Neuronal stem cell (in vitro differentiated cells): ENCODE data around the gene FAIM2.

Source experiments
- DNase-seq: peaks from one replicate; pipeline ENCODE4 v3.0.0-alpha.2; 2013; ENCODE audit warnings: low spot score
- H2AFZ ChIP-seq: one replicate; pipeline ENCODE4 v1.6.1; 2013; ENCODE audit warnings: mild to moderate bottlenecking, low read length, inconsistent platforms
- H2AK5ac ChIP-seq: 2 replicates; pipeline ENCODE4 v1.6.1; 2013; ENCODE audit warnings: low read depth, mild to moderate bottlenecking, inconsistent platforms, low read length, moderate library complexity, mixed read lengths
- H2BK120ac ChIP-seq: 2 replicates; pipeline ENCODE4 v1.6.1; 2013; ENCODE audit warnings: low read depth, mild to moderate bottlenecking, inconsistent platforms, low read length, moderate library complexity, mixed read lengths
- H2BK12ac ChIP-seq: one replicate; pipeline ENCODE4 v1.6.1; 2013; ENCODE audit warnings: low read length, inconsistent platforms
- H2BK15ac ChIP-seq: 2 replicates; pipeline ENCODE4 v1.6.1; 2013; ENCODE audit warnings: mild to moderate bottlenecking, low read length, inconsistent platforms, mixed read lengths
- H2BK5ac ChIP-seq: one replicate; pipeline ENCODE4 v1.6.1; 2013; ENCODE audit warnings: inconsistent platforms, mild to moderate bottlenecking, low read length, moderate library complexity
- H3K14ac ChIP-seq: one replicate; pipeline ENCODE4 v1.6.1; 2013; ENCODE audit warnings: low read length, inconsistent platforms
- H3K18ac ChIP-seq: 2 replicates; pipeline ENCODE4 v1.6.1; 2013; ENCODE audit warnings: low read length, inconsistent platforms
- H3K23ac ChIP-seq: 2 replicates; pipeline ENCODE4 v1.6.1; 2013; ENCODE audit warnings: low read depth, mild to moderate bottlenecking, mixed read lengths, low read length, inconsistent platforms; ENCODE audit not compliant: poor library complexity
- H3K27ac ChIP-seq: replicated peaks from 3 replicates; pipeline ENCODE4 v1.5.1; 2013; ENCODE audit warnings: low read length, inconsistent platforms
- H3K27me3 ChIP-seq, 3 experiments: 2 replicates each; pipeline ENCODE4 v1.6.1; 2013; ENCODE audit warnings: low read length in 3 of 3, mild to moderate bottlenecking in 2 of 3, inconsistent platforms in 1 of 3, low read depth in 1 of 3, mixed read lengths in 1 of 3, moderate library complexity in 1 of 3; ENCODE audit not compliant: control insufficient read depth in 3 of 3, insufficient read depth in 3 of 3
- H3K36me3 ChIP-seq, 2 donors: replicated peaks in 1 of 2; 2 replicates each; pipeline ENCODE4 v1.6.1; 2013; ENCODE audit warnings: low read length in 2 of 2; ENCODE audit not compliant: control insufficient read depth in 2 of 2, insufficient read depth in 2 of 2
- H3K4ac ChIP-seq: 2 replicates; pipeline ENCODE4 v1.6.1; 2013; ENCODE audit warnings: inconsistent platforms, mild to moderate bottlenecking, low read length, moderate library complexity
- H3K4me1 ChIP-seq, 2 donors: 1 replicate in 1 of 2; 2 replicates in 1 of 2; pipeline ENCODE4 v1.6.1; 2013; ENCODE audit warnings: low read length in 2 of 2, low read depth in 1 of 2; ENCODE audit not compliant: control insufficient read depth in 2 of 2, insufficient read depth in 1 of 2
- H3K4me2 ChIP-seq: one replicate; pipeline ENCODE4 v1.6.1; 2013; ENCODE audit warnings: mild to moderate bottlenecking, low read length, inconsistent platforms; ENCODE audit not compliant: insufficient read depth, poor library complexity, severe bottlenecking
- H3K4me3 ChIP-seq, 2 donors: 2 replicates each; pipeline ENCODE4 v1.5.1; 2013; ENCODE audit warnings: low read length in 2 of 2, mild to moderate bottlenecking in 2 of 2, inconsistent platforms in 1 of 2, moderate library complexity in 1 of 2
- H3K79me1 ChIP-seq: one replicate; pipeline ENCODE4 v1.6.1; 2013; ENCODE audit warnings: low read depth, mild to moderate bottlenecking, inconsistent platforms, low read length, moderate library complexity
- H3K9ac ChIP-seq: one replicate; pipeline ENCODE4 v1.6.1; 2013; ENCODE audit warnings: mild to moderate bottlenecking, low read depth, low read length, inconsistent platforms; ENCODE audit not compliant: poor library complexity
- H3K9me3 ChIP-seq, 2 donors: replicated peaks in 1 of 2; 2 replicates each; pipeline versions ENCODE3 to v1.6.1; 2013; ENCODE audit warnings: low read length in 2 of 2, mild to moderate bottlenecking in 2 of 2, inconsistent platforms in 1 of 2, low read depth in 1 of 2, mixed read lengths in 1 of 2, moderate library complexity in 1 of 2; ENCODE audit not compliant: control insufficient read depth in 2 of 2, insufficient read depth in 1 of 2
- H4K8ac ChIP-seq: one replicate; pipeline ENCODE4 v1.6.1; 2013; ENCODE audit warnings: low read depth, mild to moderate bottlenecking, inconsistent platforms, low read length, moderate library complexity
- H4K91ac ChIP-seq: one replicate; pipeline ENCODE4 v1.6.1; 2013; ENCODE audit warnings: low read length, low read depth, mild to moderate bottlenecking, inconsistent platforms; ENCODE audit not compliant: poor library complexity
- WGBS, 2 donors: extraction: QIAGEN DNeasy Blood & Tissue Kit; methylation state at CpG; one replicate each; pipeline ENCODE4 v1.1.7; 2013; ENCODE audit warnings: missing lambda C conversion rate in 2 of 2, mixed read lengths in 1 of 2; ENCODE audit not compliant: insufficient read length in 2 of 2, insufficient replicate concordance in 1 of 2; ENCODE audit errors: extremely low coverage in 2 of 2; 5-methylcytosine and 5-hydroxymethylcytosine counted together

The FAIM2 gene

GRCh38 chr12:49923880-49924556 is 20.3 kb upstream of the FAIM2 start:
- Histone ChIP-seq H3K23ac (no peak overlapping the region), H2BK5ac (no peak overlapping the region), H3K9me3 (peaks cover 0 to 2% of the 10 kb centered on the region in 2 donors), H2BK120ac (no peak overlapping the region), H3K4me2 (no peak overlapping the region), H4K91ac (no peak overlapping the region), H2BK15ac (no peak overlapping the region), H3K4me3 (no peak overlapping the region), H3K9ac (no peak overlapping the region), H3K27ac (no peak overlapping the region), H2AK5ac (no peak overlapping the region), H3K14ac (no peak overlapping the region), H3K4me1 (peaks cover 0 to 2% of the 10 kb centered on the region in 2 donors), H3K18ac (no peak overlapping the region), H3K36me3 (no peaks in the 10 kb centered on the region), H3K27me3 (peaks cover 0 to 28% (median 0%) of the 10 kb centered on the region in 3 experiments), H4K8ac (no peak overlapping the region), H3K79me1 (peaks cover 2% of the 10 kb centered on the region), H2AFZ (no peak overlapping the region), H3K4ac (no peak overlapping the region), H2BK12ac (no peak overlapping the region)
- no peak for DNase-seq
- WGBS, 2 donors, result no CpG with 5 or more reads among the region's 15 CpGs

- peak overlapping the region; percentile 30 for H3K9ac ChIP-seq
- WGBS, 2 donors, result no CpG with 5 or more reads among the region's 7 CpGs
- peaks cover 2% of the 10 kb centered on the region for H3K79me1 ChIP-seq
- H4K8ac ChIP-seq, result no peak overlapping the region
- H2BK5ac ChIP-seq, result no peak overlapping the region
- H3K4me2 ChIP-seq, result no peak overlapping the region
- H3K4ac ChIP-seq, result no peak overlapping the region
- no peak overlapping the region for H2BK15ac ChIP-seq
- H2AK5ac ChIP-seq, result no peak overlapping the region
- H3K14ac ChIP-seq, result no peak overlapping the region
- no peaks in the 10 kb centered on the region for H3K36me3 ChIP-seq
- no peak overlapping the region for H3K27ac ChIP-seq
- no peak overlapping the region for H2AFZ ChIP-seq
- H3K9me3 ChIP-seq, result peaks cover 0 to 2% of the 10 kb centered on the region in 2 donors
- peaks cover 0 to 28% (median 0%) of the 10 kb centered on the region in 3 experiments for H3K27me3 ChIP-seq
- peaks cover 0 to 2% of the 10 kb centered on the region in 2 donors for H3K4me1 ChIP-seq
- no peak overlapping the region for H2BK120ac ChIP-seq
- no peak overlapping the region for H3K4me3 ChIP-seq
- no peak overlapping the region for H4K91ac ChIP-seq
- no peak overlapping the region for H3K18ac ChIP-seq
- H2BK12ac ChIP-seq, result no peak overlapping the region
- H3K23ac ChIP-seq, result no peak overlapping the region
- DNase-seq, result no peak
These were observed 19.4 kb upstream of the FAIM2 start for GRCh38 chr12:49923035-49923644.

GRCh38 chr12:49922349-49923034 is 18.8 kb upstream of the FAIM2 start:
- H2BK12ac ChIP-seq, result no peak overlapping the region
- DNase-seq, result no peak
- no peak overlapping the region for H3K4ac ChIP-seq
- H2AFZ ChIP-seq, result no peak overlapping the region
- H3K79me1 ChIP-seq, result peaks cover 2% of the 10 kb centered on the region
- H2BK120ac ChIP-seq, result no peak overlapping the region
- peak overlapping the region; percentile 5 for H2AK5ac ChIP-seq
- no peak overlapping the region for H3K23ac ChIP-seq
- peaks cover 0 to 2% of the 10 kb centered on the region in 2 donors for H3K4me1 ChIP-seq
- no peak overlapping the region for H3K18ac ChIP-seq
- H2BK5ac ChIP-seq, result no peak overlapping the region
- H3K4me3 ChIP-seq, result no peak overlapping the region
- no peak overlapping the region for H3K4me2 ChIP-seq
- H3K27me3 ChIP-seq, result peaks cover 0 to 28% (median 2%) of the 10 kb centered on the region in 3 experiments
- no peak overlapping the region for H4K8ac ChIP-seq
- H3K9me3 ChIP-seq, result peaks cover 0 to 2% of the 10 kb centered on the region in 2 donors
- no peak overlapping the region for H2BK15ac ChIP-seq
- no peak overlapping the region for H3K27ac ChIP-seq
- no CpG with 5 or more reads among the region's 12 CpGs for WGBS, 2 donors
- no peak overlapping the region for H4K91ac ChIP-seq
- H3K36me3 ChIP-seq, result no peaks in the 10 kb centered on the region
- H3K14ac ChIP-seq, result no peak overlapping the region
- H3K9ac ChIP-seq, result no peak overlapping the region

GRCh38 chr12:49921936-49922335 is 18.2 kb upstream of the FAIM2 start:
- Histone ChIP-seq H2BK12ac (peak overlapping the region; percentile 0), H3K18ac (no peak overlapping the region), H2BK120ac (no peak overlapping the region), H3K27me3 (peaks cover 0 to 31% (median 2%) of the 10 kb centered on the region in 3 experiments), H3K4me1 (peaks cover 0 to 2% of the 10 kb centered on the region in 2 donors), H3K4me2 (no peak overlapping the region), H3K36me3 (no peaks in the 10 kb centered on the region), H2BK5ac (no peak overlapping the region), H3K27ac (no peak overlapping the region), H2AFZ (no peak overlapping the region), H2BK15ac (no peak overlapping the region), H3K4me3 (no peak overlapping the region), H3K4ac (no peak overlapping the region), H3K9me3 (peaks cover 0 to 2% of the 10 kb centered on the region in 2 donors), H3K79me1 (peaks cover 2% of the 10 kb centered on the region), H2AK5ac (peak overlapping the region; percentile 5), H4K8ac (no peak overlapping the region), H3K23ac (no peak overlapping the region), H4K91ac (no peak overlapping the region), H3K9ac (no peak overlapping the region), H3K14ac (no peak overlapping the region)
- DNase-seq, result no peak
- WGBS, 2 donors, result no CpG with 5 or more reads among the region's 6 CpGs
